ENCODE results near the gene NXF1.

DNA sequence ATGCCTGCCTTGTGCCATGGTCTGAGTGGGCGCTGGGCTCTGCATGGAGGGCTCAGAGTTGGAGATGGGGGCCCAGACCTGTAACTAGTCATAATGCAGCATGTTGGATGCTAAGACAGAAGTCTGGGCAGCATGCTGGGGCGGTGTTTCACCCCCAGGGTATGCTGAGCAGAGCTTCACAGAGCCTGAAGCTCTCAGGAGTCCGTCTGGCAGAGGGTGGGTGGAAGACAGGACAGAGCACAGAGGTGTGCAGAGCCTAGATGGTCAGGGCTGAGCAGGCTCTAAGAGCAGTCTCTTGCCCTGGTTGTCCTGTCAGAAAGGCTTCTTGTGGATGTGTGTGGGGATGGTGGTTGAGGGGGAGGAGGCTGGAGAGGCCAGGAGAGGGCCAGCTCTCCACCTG, 26.8 kb downstream of the NXF1 start:
- TF ChIP-seq, protein P1, sequence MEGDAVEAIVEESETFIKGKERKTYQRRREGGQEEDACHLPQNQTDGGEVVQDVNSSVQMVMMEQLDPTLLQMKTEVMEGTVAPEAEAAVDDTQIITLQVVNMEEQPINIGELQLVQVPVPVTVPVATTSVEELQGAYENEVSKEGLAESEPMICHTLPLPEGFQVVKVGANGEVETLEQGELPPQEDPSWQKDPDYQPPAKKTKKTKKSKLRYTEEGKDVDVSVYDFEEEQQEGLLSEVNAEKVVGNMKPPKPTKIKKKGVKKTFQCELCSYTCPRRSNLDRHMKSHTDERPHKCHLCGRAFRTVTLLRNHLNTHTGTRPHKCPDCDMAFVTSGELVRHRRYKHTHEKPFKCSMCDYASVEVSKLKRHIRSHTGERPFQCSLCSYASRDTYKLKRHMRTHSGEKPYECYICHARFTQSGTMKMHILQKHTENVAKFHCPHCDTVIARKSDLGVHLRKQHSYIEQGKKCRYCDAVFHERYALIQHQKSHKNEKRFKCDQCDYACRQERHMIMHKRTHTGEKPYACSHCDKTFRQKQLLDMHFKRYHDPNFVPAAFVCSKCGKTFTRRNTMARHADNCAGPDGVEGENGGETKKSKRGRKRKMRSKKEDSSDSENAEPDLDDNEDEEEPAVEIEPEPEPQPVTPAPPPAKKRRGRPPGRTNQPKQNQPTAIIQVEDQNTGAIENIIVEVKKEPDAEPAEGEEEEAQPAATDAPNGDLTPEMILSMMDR (IDR thresholded peaks at IDR 0.05): no peak
- TF ChIP-seq POLR2AphosphoS5 (IDR thresholded peaks at IDR 0.05): no peak

Measured in breast epithelium (tissue), 3 donors.